ENCODE data around the gene ALKBH2. TPM values are rescaled to one million over a fixed set of nuclear protein-coding genes. Genes with fewer than 3 reads are reported as not detected.
"Not testable (repeated sequence)": the region's sequence is repeated elsewhere in the genome, so short reads cannot be mapped to it uniquely, and the experiment has no call there.

Gene ALKBH2
- total RNA-seq, 1 donor from 2014 or later = 34.9 TPM

DNA sequence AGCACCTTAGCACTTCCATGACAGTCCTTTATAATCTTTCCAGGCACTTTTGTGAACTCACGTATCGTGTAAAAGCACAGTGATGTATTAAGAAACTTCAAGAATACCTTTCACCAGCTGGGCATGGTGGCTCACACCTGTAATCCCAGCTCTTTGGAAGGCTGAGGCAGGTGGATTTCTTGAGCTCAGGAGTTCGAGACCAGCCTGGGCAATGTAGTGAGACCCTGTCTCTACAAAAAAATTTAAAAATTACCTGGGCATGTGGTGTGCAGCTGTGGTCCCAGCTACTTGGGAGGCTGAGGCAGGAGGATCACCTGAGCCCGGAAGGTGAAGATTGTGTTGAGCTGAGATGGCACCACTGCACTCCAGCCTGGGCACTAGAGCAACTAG, 39.2 kb downstream of the ALKBH2 start:
- not testable (repeated sequence) for DNase-seq (ENCODE audit: low spot score); H3K27me3 Mint-ChIP-seq (ENCODE audit: low read depth); H3K9me3 Mint-ChIP-seq; H3K36me3 Mint-ChIP-seq (ENCODE audit: low read depth)
- H3K27ac Mint-ChIP-seq = peak overlapping the region; percentile 98
- intact Hi-C loops (cut with micrococcal nuclease) = loop anchor here (5.0 kb wide), 1 partner anchor 492 kb away; the partner anchor contains the start of genes ISCU and SART3
- peaks cover 11% of the 10 kb centered on the region for H3K4me1 Mint-ChIP-seq (ENCODE audit: low read depth)
- H3K4me3 Mint-ChIP-seq (ENCODE audit: low read depth) = peak overlapping the region; percentile 96

DNA sequence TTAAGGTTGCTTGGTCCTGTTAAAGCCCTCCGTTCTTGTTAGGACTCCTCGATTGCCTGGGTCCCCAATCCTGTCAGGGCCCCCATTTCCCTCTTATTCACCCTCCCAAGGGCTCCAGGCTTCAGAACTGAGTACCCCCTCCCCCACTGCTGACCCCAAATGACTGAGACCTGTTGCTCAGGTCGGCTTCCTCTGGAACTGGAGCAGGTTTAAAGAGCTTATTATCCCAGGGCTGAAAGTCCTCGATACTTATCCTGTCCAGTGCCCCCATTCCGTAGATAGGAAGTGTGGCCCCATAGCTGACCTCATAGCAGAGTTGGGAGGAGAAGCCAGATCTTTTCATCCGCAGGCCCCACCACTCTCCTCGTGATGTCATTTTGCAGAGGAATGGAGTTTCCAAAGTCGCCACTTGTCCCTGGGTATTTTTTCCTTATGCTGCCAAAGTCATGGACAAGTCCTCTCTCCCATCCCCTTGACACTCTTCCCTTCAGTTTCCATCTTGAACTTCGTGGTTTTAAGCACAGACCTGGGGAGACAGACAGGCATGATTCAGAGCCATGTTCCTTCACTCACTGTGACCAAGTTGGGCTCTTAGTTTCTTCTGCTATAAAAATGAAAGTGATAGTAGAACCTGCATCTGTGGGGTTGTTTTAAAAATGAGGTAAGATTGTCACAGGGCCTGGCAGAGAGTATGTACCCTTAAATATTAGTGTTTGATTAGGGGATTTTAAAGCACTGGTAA, 39.7 kb downstream of the ALKBH2 start:
- H3K27me3 Mint-ChIP-seq (ENCODE audit: low read depth) = no peaks in the 10 kb centered on the region
- intact Hi-C loops (cut with micrococcal nuclease) = loop anchor here (1.0 to 5.0 kb wide), 4 partner anchors 40 to 491 kb away; partner anchors contain the start of genes ALKBH2, CORO1C, ISCU and SART3
- H3K4me3 Mint-ChIP-seq (ENCODE audit: low read depth) = peak overlapping the region; percentile 96
- DNase-seq (ENCODE audit: low spot score) = peak; percentile 22
- H3K27ac Mint-ChIP-seq = peak overlapping the region; percentile 98
- no peaks in the 10 kb centered on the region for H3K9me3 Mint-ChIP-seq
- H3K36me3 Mint-ChIP-seq (ENCODE audit: low read depth) = peaks cover 4% of the 10 kb centered on the region
- H3K4me1 Mint-ChIP-seq (ENCODE audit: low read depth) = peaks cover 11% of the 10 kb centered on the region

DNA sequence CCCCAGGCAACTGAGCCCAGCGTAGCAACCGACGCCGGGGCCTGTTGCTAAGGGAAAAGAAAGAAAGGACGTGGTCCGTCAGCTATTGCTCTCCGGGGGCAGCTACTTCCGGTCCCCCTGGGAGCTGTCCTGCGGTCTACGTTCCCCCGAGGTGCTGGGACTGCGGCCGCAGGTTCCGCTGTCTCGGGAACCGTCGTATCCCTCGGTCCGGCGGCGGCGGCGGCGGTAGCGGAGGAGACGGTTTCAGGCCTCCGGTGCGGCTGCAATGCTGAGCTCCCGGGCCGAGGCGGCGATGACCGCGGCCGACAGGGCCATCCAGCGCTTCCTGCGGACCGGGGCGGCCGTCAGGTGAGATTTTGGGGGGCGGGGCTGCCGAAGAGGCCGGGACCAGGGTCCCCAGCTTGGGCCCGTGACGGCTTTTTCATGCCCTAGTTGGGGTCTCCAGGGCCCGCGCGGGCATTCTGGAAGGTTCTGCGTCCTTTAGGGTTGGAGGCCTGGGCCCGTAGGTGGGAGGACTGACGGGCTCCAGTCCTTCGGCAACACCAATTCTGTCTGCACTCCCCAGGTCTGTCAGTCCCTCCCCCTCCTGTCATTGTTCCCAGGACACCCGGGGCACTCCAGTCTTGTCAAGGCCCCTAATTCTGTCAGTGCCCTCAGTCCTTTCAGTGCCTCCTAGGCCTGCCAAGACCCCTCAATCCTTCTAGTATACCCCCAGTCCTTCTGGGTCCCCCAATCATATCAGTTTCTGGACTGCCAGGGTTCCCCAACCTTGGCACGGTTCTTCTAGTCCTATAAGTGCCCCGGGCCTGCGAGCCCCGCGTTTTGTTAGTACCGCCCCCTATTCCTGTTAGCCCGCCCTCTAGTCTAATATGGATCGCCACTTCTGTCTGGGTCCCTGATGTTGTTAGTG, 40.6 kb downstream of the ALKBH2 start, which contains the start of gene USP30:
TSS of gene USP30 (plus strand) at position 163 of the 910 bp plus-strand sequence. CDS start at position 266, 103 bp downstream.
- Mint-ChIP-seq H3K27ac (peak within 1 kb of the TSS; percentile 98), H3K27me3 (ENCODE audit: low read depth) (no peaks in the 10 kb centered on the region), H3K4me1 (ENCODE audit: low read depth) (peaks cover 11% of the 10 kb centered on the region), H3K4me3 (ENCODE audit: low read depth) (peak within 1 kb of the TSS; percentile 96), H3K36me3 (ENCODE audit: low read depth) (peaks cover 4% of the 10 kb centered on the region), H3K9me3 (no peaks in the 10 kb centered on the region)
- intact Hi-C loops (cut with micrococcal nuclease) = loop anchor here (1.0 to 5.0 kb wide), 4 partner anchors 41 to 490 kb away; partner anchors contain the start of genes ALKBH2, CORO1C, ISCU and SART3
- peak; percentile 80 for DNase-seq (ENCODE audit: low spot score)

DNA sequence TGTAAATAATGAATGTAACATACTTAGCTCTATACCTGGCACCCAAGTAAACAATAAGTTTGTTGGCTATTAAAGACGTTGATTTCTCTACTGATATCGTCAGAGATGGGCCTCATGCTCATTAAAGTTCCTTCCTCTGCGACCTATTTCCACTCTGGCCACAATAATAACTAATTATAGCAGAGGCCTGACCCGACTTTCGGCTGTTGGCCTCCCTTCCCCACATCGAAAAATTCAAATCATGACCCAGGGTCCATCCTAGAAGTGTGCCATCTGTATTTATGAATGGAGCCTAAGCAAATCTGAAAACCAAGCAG, 41.2 kb downstream of the ALKBH2 start:
- Mint-ChIP-seq H3K36me3 (ENCODE audit: low read depth) (peaks cover 4% of the 10 kb centered on the region), H3K4me1 (ENCODE audit: low read depth) (peaks cover 11% of the 10 kb centered on the region), H3K4me3 (ENCODE audit: low read depth) (peak overlapping the region; percentile 96), H3K27me3 (ENCODE audit: low read depth) (no peaks in the 10 kb centered on the region), H3K9me3 (no peaks in the 10 kb centered on the region), H3K27ac (peak overlapping the region; percentile 78)
- intact Hi-C loops (cut with micrococcal nuclease) = loop anchor here (2.0 to 5.0 kb wide), 2 partner anchors 321 to 490 kb away; partner anchors contain the start of genes CORO1C, ISCU and SART3
- DNase-seq (ENCODE audit: low spot score) = no peak

DNA sequence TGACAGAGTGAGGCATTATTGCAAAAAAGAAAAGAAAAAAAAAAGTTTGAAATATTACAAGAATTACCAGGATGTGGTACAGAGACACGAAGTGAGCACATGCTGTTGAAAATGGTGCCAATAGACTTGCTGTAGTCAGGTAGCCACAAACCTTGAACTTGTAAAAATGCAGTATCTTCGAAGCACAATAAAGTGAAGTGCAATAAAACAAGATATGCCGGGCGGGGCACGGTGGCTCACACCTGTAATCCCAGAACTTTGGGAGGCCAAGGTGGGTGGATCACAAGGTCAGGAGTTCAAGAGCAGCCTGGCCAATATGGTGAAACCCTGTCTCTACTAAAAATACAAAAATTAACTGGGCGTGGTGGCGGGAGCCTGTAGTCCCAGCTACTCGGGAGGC, 43.5 kb downstream of the ALKBH2 start:
- H3K4me1 Mint-ChIP-seq (ENCODE audit: low read depth) = peaks cover 11% of the 10 kb centered on the region
- H3K9me3 Mint-ChIP-seq = not testable (repeated sequence)

DNA sequence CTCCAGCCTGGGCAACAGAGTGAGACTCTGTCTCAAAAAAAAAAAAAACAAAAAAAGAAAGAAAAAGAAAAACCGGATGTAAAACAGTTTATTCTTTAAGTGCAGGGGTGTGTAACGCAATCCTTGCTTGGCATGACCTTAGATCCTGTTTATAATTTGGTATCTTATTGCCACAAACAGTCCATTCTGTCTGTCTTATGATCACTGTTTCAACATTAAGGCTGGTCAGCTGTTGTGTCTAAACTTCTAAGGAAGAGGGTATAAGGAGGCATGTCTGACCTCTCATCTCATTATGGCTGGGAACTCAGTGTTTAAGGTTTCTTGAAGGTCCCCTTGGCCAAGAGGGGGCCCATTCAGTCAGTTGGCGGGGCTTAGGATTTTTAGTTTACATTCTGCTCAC, 44.6 kb downstream of the ALKBH2 start:
- H3K27me3 Mint-ChIP-seq (ENCODE audit: low read depth); intact Hi-C loops (cut with micrococcal nuclease); H3K4me3 Mint-ChIP-seq (ENCODE audit: low read depth); H3K27ac Mint-ChIP-seq; DNase-seq (ENCODE audit: low spot score); H3K9me3 Mint-ChIP-seq; H3K4me1 Mint-ChIP-seq (ENCODE audit: low read depth); H3K36me3 Mint-ChIP-seq (ENCODE audit: low read depth): not testable (repeated sequence)

More for the DNA sequence above, 43.5 kb downstream of the ALKBH2 start:
- not testable (repeated sequence) for DNase-seq (ENCODE audit: low spot score); H3K27ac Mint-ChIP-seq; H3K36me3 Mint-ChIP-seq (ENCODE audit: low read depth); H3K4me3 Mint-ChIP-seq (ENCODE audit: low read depth); H3K27me3 Mint-ChIP-seq (ENCODE audit: low read depth)
- intact Hi-C loops (cut with micrococcal nuclease) = loop anchor here (5.0 kb wide), 1 partner anchor 487 kb away; the partner anchor contains the start of genes ISCU and SART3

DNA sequence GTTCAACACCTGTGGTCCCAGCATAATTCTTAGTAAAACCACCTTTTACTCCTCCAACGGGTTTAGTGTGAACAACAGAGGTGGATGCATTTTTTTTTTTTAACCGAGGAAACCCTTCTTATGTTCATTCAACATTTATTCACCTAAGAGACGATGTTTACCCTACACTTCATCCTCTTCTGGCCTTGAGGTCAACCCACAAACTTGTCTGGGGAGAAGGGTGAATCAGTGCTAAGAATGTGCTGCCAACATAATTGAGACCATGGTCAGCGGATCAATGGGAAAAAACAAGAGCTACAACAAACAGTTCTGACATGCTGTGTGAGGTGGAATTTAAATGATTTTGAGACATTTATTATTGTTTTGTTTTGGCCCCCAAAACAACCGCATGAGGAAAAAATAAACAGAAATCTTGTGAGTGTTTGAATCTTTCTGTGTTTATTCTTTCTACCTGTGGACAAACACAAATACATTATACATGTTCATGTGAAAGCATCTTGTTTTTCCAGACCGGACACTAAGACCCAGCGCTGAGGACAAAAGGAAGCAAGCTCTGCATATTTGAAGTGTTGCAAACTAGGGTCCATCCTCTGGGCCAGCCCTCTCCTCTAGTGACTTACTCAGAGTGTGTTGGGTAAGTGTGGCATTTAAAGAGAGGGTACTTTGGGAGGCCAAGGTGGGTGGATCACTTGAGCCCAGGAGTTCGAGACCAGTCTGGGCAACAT, 46.0 kb downstream of the ALKBH2 start:
- peaks cover 14% of the 10 kb centered on the region for H3K27me3 Mint-ChIP-seq (ENCODE audit: low read depth)
- peaks cover 3% of the 10 kb centered on the region for H3K4me1 Mint-ChIP-seq (ENCODE audit: low read depth)
- H3K36me3 Mint-ChIP-seq (ENCODE audit: low read depth) = peaks cover 3% of the 10 kb centered on the region
- intact Hi-C loops (cut with micrococcal nuclease) = no loop called here
- no peak for DNase-seq (ENCODE audit: low spot score)
- no peaks in the 10 kb centered on the region for H3K9me3 Mint-ChIP-seq
- H3K4me3 Mint-ChIP-seq (ENCODE audit: low read depth) = no peak overlapping the region
- no peak overlapping the region for H3K27ac Mint-ChIP-seq

DNA sequence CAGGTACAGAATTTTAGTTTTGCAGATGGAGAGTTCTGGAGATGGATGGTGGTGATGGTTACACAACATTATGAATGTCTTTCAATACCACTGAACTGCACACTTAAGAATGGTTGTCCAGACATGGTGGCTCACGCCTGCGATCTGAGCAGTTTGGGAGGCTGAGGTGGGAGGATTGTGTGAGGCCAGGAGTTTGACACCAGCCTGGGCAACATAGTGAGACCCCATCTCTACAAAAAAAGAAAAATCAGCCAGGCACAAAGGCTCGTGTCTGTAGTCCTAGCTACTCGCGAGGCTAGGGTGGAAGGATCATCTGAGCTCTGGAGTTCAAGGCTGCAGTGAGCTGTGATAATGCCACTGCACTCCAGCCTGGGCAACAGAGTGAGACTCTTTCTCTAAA, 49.0 kb downstream of the ALKBH2 start:
- H3K4me3 Mint-ChIP-seq (ENCODE audit: low read depth) = no peak overlapping the region
- H3K4me1 Mint-ChIP-seq (ENCODE audit: low read depth) = no peaks in the 10 kb centered on the region
- H3K27me3 Mint-ChIP-seq (ENCODE audit: low read depth) = peaks cover 17% of the 10 kb centered on the region
- H3K36me3 Mint-ChIP-seq (ENCODE audit: low read depth) = no peaks in the 10 kb centered on the region
- DNase-seq (ENCODE audit: low spot score) = no peak
- peaks cover 7% of the 10 kb centered on the region for H3K9me3 Mint-ChIP-seq
- intact Hi-C loops (cut with micrococcal nuclease) = no loop called here
- H3K27ac Mint-ChIP-seq = no peak overlapping the region

Other genes with a start within 250 kb of the ALKBH2 start
- 39.8 and 48.1 TPM in 2 replicates for gene SSH1, start 235.9 kb downstream of the ALKBH2 start, total RNA-seq
- gene DAO, start 213.4 kb downstream of the ALKBH2 start, total RNA-seq = not detected in 2 replicates
- gene SVOP, start 72.4 kb downstream of the ALKBH2 start, total RNA-seq = not detected in 2 replicates
- 6.8 and 7.3 TPM in 2 replicates for gene USP30, start 40.9 kb downstream of the ALKBH2 start, total RNA-seq
- gene UNG, start 4.1 kb upstream of the ALKBH2 start, total RNA-seq = 82.5 and 86.2 TPM in 2 replicates
- gene ACACB, start 23.1 kb upstream of the ALKBH2 start, total RNA-seq = 12.1 and 12.9 TPM in 2 replicates
- not detected in 2 replicates for gene FOXN4, start 215.8 kb upstream of the ALKBH2 start, total RNA-seq